Mesothelial cell of epicardium (in vitro differentiated cells): Measurements from ENCODE around the gene TNK2. TPM values are rescaled to one million over a fixed set of nuclear protein-coding genes. Genes with fewer than 3 reads are reported as not detected.

ENCODE experiments used
- DNase-seq, 2 experiments: peaks; one replicate each; pipeline ENCODE4 v3.0.0; 2021; ENCODE audit warnings: low spot score in 2 of 2; ENCODE audit not compliant: unreplicated experiment in 2 of 2
- H3K27ac Mint-ChIP-seq: 2 replicates; pipeline ENCODE4 v1.8.0; 2021; ENCODE audit warnings: mixed read lengths
- H3K27me3 Mint-ChIP-seq: 2 replicates; pipeline ENCODE4 v1.8.0; 2021; ENCODE audit warnings: low read depth, mixed read lengths
- H3K36me3 Mint-ChIP-seq: 2 replicates; pipeline ENCODE4 v1.8.0; 2021; ENCODE audit warnings: mixed read lengths
- H3K4me1 Mint-ChIP-seq: 2 replicates; pipeline ENCODE4 v1.8.0; 2021; ENCODE audit warnings: mixed read lengths
- H3K4me3 Mint-ChIP-seq: 2 replicates; pipeline ENCODE4 v1.8.0; 2021; ENCODE audit warnings: mild to moderate bottlenecking, moderate library complexity, mixed read lengths
- H3K9me3 Mint-ChIP-seq: 2 replicates; pipeline ENCODE4 v1.8.0; 2021; ENCODE audit warnings: mixed read lengths
- CTCF ChIP-seq: fragments of 200-600 bp; sonication (generic); IDR thresholded peaks from one replicate; pipeline ENCODE4 v1.5.0; 2021; ENCODE audit warnings: antibody characterized with exemption; ENCODE audit not compliant: unreplicated experiment
- total RNA-seq: library from RNA; stranded (reverse); gene quantifications from 3 replicates; pipeline ENCODE4 v1.2.1, GENCODE V29; 2021

The TNK2 gene
- total RNA-seq, 1 donor from 2014 or later: 49.1 TPM

- no peak overlapping the region for H3K4me3 Mint-ChIP-seq
- no peaks in the 10 kb centered on the region for H3K9me3 Mint-ChIP-seq
- no peak for TF ChIP-seq CTCF
- no peaks in the 10 kb centered on the region for H3K4me1 Mint-ChIP-seq
- H3K36me3 Mint-ChIP-seq: no peaks in the 10 kb centered on the region
- H3K27ac Mint-ChIP-seq: no peak overlapping the region
- DNase-seq: no peak
- peaks cover 3% of the 10 kb centered on the region for H3K27me3 Mint-ChIP-seq
These were observed 61.0 kb downstream of the TNK2 start for GRCh38 chr3:195847055-195847950.

GRCh38 chr3:195845483-195845882 is 62.9 kb downstream of the TNK2 start:
- Mint-ChIP-seq H3K27me3 (no peaks in the 10 kb centered on the region), H3K4me3 (no peak overlapping the region), H3K4me1 (no peaks in the 10 kb centered on the region), H3K27ac (no peak overlapping the region), H3K36me3 (no peaks in the 10 kb centered on the region), H3K9me3 (no peaks in the 10 kb centered on the region)
- DNase-seq: no peak
- TF ChIP-seq CTCF: no peak

- TF ChIP-seq CTCF: no peak
- no peak overlapping the region for H3K4me3 Mint-ChIP-seq
- no peak overlapping the region for H3K27ac Mint-ChIP-seq
- no peaks in the 10 kb centered on the region for H3K36me3 Mint-ChIP-seq
- DNase-seq: no peak
- no peaks in the 10 kb centered on the region for H3K9me3 Mint-ChIP-seq
- H3K4me1 Mint-ChIP-seq: no peaks in the 10 kb centered on the region
- H3K27me3 Mint-ChIP-seq: no peaks in the 10 kb centered on the region
These were observed 63.6 kb downstream of the TNK2 start for GRCh38 chr3:195844671-195845218.

- no peak for DNase-seq
- Mint-ChIP-seq H3K4me3 (no peak overlapping the region), H3K27ac (no peak overlapping the region), H3K9me3 (no peaks in the 10 kb centered on the region), H3K4me1 (no peaks in the 10 kb centered on the region), H3K36me3 (no peaks in the 10 kb centered on the region), H3K27me3 (peaks cover 3% of the 10 kb centered on the region)
- no peak for TF ChIP-seq CTCF
These were observed 68.9 kb downstream of the TNK2 start for GRCh38 chr3:195839260-195840010.

GRCh38 chr3:195838714-195839113 is 69.6 kb downstream of the TNK2 start:
- no peak for DNase-seq
- Mint-ChIP-seq H3K27ac (no peak overlapping the region), H3K27me3 (peaks cover 3% of the 10 kb centered on the region), H3K36me3 (no peaks in the 10 kb centered on the region), H3K9me3 (no peaks in the 10 kb centered on the region), H3K4me3 (no peak overlapping the region), H3K4me1 (no peaks in the 10 kb centered on the region)
- TF ChIP-seq CTCF: no peak
